MM.1S (cell line): ENCODE data around the gene COMT.

Source experiments
- EZH2 ChIP-seq: fragments of 300-600 bp; sonication (generic); optimal IDR thresholded peaks from 2 replicates; pipeline ENCODE3; 2017; ENCODE audit warnings: low read depth, mild to moderate bottlenecking, antibody characterized with exemption, low read length, mixed read lengths
- EZH2phosphoT487 ChIP-seq: fragments of 300-600 bp; sonication (generic); IDR thresholded peaks from 2 replicates; pipeline ENCODE4 v1.6.1; 2018; ENCODE audit warnings: antibody characterized with exemption, low read length
- TF ChIP-seq, protein P1 (sequence below): fragments of 300-600 bp; sonication (generic); IDR thresholded peaks from 2 replicates; pipeline ENCODE4 v1.5.1; 2016; ENCODE audit warnings: antibody characterized with exemption, low read length, mixed read lengths

DNA sequence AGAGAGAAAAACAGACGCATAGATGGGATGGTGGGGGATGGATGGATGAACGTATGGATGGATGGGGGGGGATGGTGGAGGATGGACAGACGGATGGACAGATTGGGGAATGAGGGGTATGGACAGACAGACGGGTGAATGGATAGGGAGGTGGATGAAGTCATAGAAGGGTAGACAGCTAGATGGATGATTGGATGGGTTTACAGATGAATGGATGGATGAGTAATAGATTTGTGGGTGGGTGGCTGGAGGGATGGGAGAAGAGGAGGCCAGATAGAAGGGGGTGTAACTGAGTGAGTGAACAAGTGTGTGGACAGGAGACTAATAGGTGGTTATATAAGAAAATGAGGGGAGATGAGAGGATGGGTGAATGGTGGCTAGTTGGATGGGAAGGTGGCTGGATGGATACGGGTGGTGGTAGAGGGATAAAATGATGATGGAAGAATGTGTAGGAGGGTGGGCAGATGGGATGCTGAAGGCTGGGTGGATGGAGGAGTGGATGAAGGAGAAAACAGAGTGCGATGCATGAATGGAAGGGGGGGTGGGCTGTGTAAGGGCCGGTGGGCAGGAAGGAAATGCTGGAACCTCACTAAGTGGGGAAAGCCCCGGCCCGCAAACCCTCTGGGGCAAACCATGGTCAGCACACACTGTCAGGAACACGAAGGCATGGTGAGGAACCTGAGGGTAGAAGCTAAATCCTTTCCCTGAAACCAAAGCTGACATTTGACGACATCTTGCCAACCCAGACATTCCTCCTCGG is 53.5 kb downstream of the COMT start:
- no peak for TF ChIP-seq EZH2
- TF ChIP-seq, protein P1, sequence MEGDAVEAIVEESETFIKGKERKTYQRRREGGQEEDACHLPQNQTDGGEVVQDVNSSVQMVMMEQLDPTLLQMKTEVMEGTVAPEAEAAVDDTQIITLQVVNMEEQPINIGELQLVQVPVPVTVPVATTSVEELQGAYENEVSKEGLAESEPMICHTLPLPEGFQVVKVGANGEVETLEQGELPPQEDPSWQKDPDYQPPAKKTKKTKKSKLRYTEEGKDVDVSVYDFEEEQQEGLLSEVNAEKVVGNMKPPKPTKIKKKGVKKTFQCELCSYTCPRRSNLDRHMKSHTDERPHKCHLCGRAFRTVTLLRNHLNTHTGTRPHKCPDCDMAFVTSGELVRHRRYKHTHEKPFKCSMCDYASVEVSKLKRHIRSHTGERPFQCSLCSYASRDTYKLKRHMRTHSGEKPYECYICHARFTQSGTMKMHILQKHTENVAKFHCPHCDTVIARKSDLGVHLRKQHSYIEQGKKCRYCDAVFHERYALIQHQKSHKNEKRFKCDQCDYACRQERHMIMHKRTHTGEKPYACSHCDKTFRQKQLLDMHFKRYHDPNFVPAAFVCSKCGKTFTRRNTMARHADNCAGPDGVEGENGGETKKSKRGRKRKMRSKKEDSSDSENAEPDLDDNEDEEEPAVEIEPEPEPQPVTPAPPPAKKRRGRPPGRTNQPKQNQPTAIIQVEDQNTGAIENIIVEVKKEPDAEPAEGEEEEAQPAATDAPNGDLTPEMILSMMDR, result no peak
- TF ChIP-seq EZH2phosphoT487, result no peak
